ENCODE measurements around the gene UHRF1.
"Not testable (repeated sequence)": the region's sequence is repeated elsewhere in the genome, so short reads cannot be mapped to it uniquely, and the experiment has no call there.

Gene UHRF1

GRCh38 chr19:4929186-4929585 lies 19.9 kb downstream of the UHRF1 start:
- no peak overlapping the region for H3K4me3 ChIP-seq (ENCODE audit: low read length)
- DNase-seq (ENCODE audit: low read depth): no peak
- no peak for TF ChIP-seq CTCF (conservative IDR thresholded peaks at IDR 0.05; ENCODE audit: low read depth, low read length)

GRCh38 chr19:4930664-4931063 lies 21.4 kb downstream of the UHRF1 start:
- no peak for DNase-seq (ENCODE audit: low read depth)
- no peak for TF ChIP-seq CTCF (conservative IDR thresholded peaks at IDR 0.05; ENCODE audit: low read depth, low read length)
- H3K4me3 ChIP-seq (ENCODE audit: low read length): no peak overlapping the region

- DNase-seq (ENCODE audit: low read depth): no peak
- no peak overlapping the region for H3K4me3 ChIP-seq (ENCODE audit: low read length)
- no peak for TF ChIP-seq CTCF (conservative IDR thresholded peaks at IDR 0.05; ENCODE audit: low read depth, low read length)
These were observed 23.4 kb downstream of the UHRF1 start for GRCh38 chr19:4932711-4933110.

GRCh38 chr19:4933528-4933927 lies 24.2 kb downstream of the UHRF1 start:
- no peak overlapping the region for H3K4me3 ChIP-seq (ENCODE audit: low read length)
- TF ChIP-seq CTCF (conservative IDR thresholded peaks at IDR 0.05; ENCODE audit: low read depth, low read length): no peak
- no peak for DNase-seq (ENCODE audit: low read depth)

GRCh38 chr19:4935444-4935843 lies 26.1 kb downstream of the UHRF1 start:
- DNase-seq (ENCODE audit: low read depth): no peak
- no peak overlapping the region for H3K4me3 ChIP-seq (ENCODE audit: low read length)
- no peak for TF ChIP-seq CTCF (conservative IDR thresholded peaks at IDR 0.05; ENCODE audit: low read depth, low read length)

GRCh38 chr19:4937060-4937459 lies 27.8 kb downstream of the UHRF1 start:
- no peak for DNase-seq (ENCODE audit: low read depth)
- no peak for TF ChIP-seq CTCF (conservative IDR thresholded peaks at IDR 0.05; ENCODE audit: low read depth, low read length)
- no peak overlapping the region for H3K4me3 ChIP-seq (ENCODE audit: low read length)

- not testable (repeated sequence) for H3K4me3 ChIP-seq (ENCODE audit: low read length); DNase-seq (ENCODE audit: low read depth)
These were observed 29.2 kb downstream of the UHRF1 start for GRCh38 chr19:4938461-4938860.

GRCh38 chr19:4939466-4939865 lies 30.2 kb downstream of the UHRF1 start:
- no peak overlapping the region for H3K4me3 ChIP-seq (ENCODE audit: low read length)
- no peak for DNase-seq (ENCODE audit: low read depth)
- TF ChIP-seq CTCF (conservative IDR thresholded peaks at IDR 0.05; ENCODE audit: low read depth, low read length): no peak

- DNase-seq (ENCODE audit: low read depth); H3K4me3 ChIP-seq (ENCODE audit: low read length): not testable (repeated sequence)
These were observed 32.4 kb downstream of the UHRF1 start for GRCh38 chr19:4941638-4942169.

- DNase-seq (ENCODE audit: low read depth); H3K4me3 ChIP-seq (ENCODE audit: low read length): not testable (repeated sequence)
These were observed 41.3 kb downstream of the UHRF1 start for GRCh38 chr19:4950650-4951049.
